Measurements from ENCODE around the gene EVC.

The EVC gene

GRCh38 chr4:5709207-5709575 lies 1.8 kb upstream of the EVC start:
- H3K27ac ChIP-seq: peak overlapping the region; percentile 13; the same call in 1 of the 2 replicates
- DNase-seq: peak; percentile 63
- TF ChIP-seq, protein P1, sequence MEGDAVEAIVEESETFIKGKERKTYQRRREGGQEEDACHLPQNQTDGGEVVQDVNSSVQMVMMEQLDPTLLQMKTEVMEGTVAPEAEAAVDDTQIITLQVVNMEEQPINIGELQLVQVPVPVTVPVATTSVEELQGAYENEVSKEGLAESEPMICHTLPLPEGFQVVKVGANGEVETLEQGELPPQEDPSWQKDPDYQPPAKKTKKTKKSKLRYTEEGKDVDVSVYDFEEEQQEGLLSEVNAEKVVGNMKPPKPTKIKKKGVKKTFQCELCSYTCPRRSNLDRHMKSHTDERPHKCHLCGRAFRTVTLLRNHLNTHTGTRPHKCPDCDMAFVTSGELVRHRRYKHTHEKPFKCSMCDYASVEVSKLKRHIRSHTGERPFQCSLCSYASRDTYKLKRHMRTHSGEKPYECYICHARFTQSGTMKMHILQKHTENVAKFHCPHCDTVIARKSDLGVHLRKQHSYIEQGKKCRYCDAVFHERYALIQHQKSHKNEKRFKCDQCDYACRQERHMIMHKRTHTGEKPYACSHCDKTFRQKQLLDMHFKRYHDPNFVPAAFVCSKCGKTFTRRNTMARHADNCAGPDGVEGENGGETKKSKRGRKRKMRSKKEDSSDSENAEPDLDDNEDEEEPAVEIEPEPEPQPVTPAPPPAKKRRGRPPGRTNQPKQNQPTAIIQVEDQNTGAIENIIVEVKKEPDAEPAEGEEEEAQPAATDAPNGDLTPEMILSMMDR (IDR thresholded peaks at IDR 0.05; ENCODE audit: low read depth, low read length): no peak

DNA sequence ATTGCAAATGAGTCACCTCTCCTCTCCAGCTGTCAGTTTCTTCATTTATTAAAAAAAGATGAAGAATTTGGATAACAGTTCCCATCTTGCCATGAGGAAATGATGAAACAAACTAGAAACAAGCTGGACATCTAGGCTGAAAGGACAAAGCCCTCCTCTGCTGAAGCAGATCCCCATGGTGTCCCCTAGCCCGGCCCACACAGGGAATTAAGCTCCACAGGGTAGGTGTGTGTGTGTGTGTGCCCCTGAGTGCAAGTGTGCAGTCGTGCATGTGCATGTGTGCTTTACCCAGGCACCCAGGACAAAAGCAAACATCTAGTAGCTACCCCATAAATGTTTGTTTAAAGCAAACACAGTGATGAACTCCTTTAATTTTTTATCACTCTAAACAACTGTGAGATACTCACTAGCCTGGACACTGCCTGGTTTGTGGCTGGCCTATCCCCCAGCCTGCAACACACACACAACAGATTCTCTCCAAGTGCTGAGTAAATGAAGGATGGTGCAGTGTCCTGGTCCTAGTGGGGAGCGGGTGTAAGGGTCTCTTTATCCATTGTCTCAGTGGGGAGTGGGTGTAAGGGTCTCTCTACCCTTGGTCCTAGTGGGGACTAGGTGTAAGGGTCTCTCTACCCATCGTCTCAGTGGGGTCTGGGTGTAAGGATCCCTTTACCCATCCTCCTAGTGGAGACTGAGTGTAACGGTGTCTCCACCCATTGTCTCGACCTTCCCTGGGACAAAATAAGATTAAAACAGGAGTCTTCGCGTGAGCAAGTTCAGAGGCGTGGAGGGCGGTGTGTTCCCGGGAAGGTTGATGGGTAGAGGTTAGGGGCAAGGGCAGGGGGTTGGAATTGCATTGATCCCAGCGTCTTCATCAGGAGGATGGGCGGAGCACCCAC lies 688 bp upstream of the EVC start:
- H3K27ac ChIP-seq: peak overlapping the region; percentile 79

More at GRCh38 chr4:5709207-5709575, 1.8 kb upstream of the EVC start:
- Histone ChIP-seq H3K4me3 (ENCODE audit: low read depth, low read length) (no peak overlapping the region), H3K36me3 (no peaks in the 10 kb centered on the region), H3K9me3 (ENCODE audit: severe bottlenecking) (no peaks in the 10 kb centered on the region), H3K27me3 (ENCODE audit: insufficient read depth, low read depth, severe bottlenecking) (no peaks in the 10 kb centered on the region)

GRCh38 chr4:5711479-5712184 lies 631 bp downstream of the EVC start:
- TF ChIP-seq, protein P1 (IDR thresholded peaks at IDR 0.05; ENCODE audit: low read depth, low read length): 0 out of 2 replicates have a peak, but pooled peaks have one; percentile 4
- no peaks in the 10 kb centered on the region for H3K9me3 ChIP-seq (ENCODE audit: severe bottlenecking)
- H3K27ac ChIP-seq: peak overlapping the region; percentile 63
- no peaks in the 10 kb centered on the region for H3K27me3 ChIP-seq (ENCODE audit: insufficient read depth, low read depth, severe bottlenecking)
- H3K36me3 ChIP-seq: no peaks in the 10 kb centered on the region; the same call in 1 of the 2 replicates
- peak; percentile 45 for DNase-seq
- H3K4me3 ChIP-seq (ENCODE audit: low read depth, low read length): peak overlapping the region; percentile 55

More for the DNA sequence above, 688 bp upstream of the EVC start:
- DNase-seq: peak; percentile 48
- Histone ChIP-seq H3K36me3 (no peaks in the 10 kb centered on the region; the same call in 1 of the 2 replicates), H3K27me3 (ENCODE audit: insufficient read depth, low read depth, severe bottlenecking) (no peaks in the 10 kb centered on the region), H3K9me3 (ENCODE audit: severe bottlenecking) (no peaks in the 10 kb centered on the region), H3K4me3 (ENCODE audit: low read depth, low read length) (peak overlapping the region; percentile 55)
- TF ChIP-seq, protein P1 (IDR thresholded peaks at IDR 0.05; ENCODE audit: low read depth, low read length): peak; percentile 62

DNA sequence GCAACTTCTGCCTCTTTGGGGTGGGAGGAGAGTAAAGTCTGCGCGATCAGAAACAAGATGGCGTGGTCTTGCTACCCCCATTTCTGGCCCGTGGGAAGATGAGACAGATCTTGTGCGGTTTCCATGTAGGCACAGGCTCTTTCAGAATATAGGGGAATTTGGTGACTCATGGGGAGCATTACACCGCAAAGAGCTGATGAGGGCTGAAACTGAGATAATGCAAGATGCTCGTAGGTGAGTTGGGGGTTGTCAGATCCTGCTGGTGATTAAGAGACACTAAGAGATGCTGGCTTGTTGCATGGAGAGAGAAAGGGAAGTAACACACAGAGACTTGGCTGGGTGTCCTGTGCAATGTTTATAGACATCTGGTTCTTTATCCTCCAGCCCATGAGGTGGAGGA lies 1.5 kb downstream of the EVC start:
- Histone ChIP-seq H3K36me3 (no peaks in the 10 kb centered on the region; the same call in 1 of the 2 replicates), H3K9me3 (ENCODE audit: severe bottlenecking) (no peaks in the 10 kb centered on the region), H3K27me3 (ENCODE audit: insufficient read depth, low read depth, severe bottlenecking) (no peaks in the 10 kb centered on the region), H3K4me3 (ENCODE audit: low read depth, low read length) (no peak overlapping the region), H3K27ac (no peak overlapping the region; the same call in 1 of the 2 replicates)
- TF ChIP-seq, protein P1 (IDR thresholded peaks at IDR 0.05; ENCODE audit: low read depth, low read length): no peak
- no peak for DNase-seq

GRCh38 chr4:5712931-5713330 lies 1.9 kb downstream of the EVC start:
- Histone ChIP-seq H3K4me3 (ENCODE audit: low read depth, low read length) (no peak overlapping the region), H3K27ac (no peak overlapping the region; the same call in 1 of the 2 replicates), H3K36me3 (peaks cover 3% of the 10 kb centered on the region), H3K9me3 (ENCODE audit: severe bottlenecking) (no peaks in the 10 kb centered on the region), H3K27me3 (ENCODE audit: insufficient read depth, low read depth, severe bottlenecking) (no peaks in the 10 kb centered on the region)
- peak; percentile 83 for DNase-seq
- TF ChIP-seq, protein P1 (IDR thresholded peaks at IDR 0.05; ENCODE audit: low read depth, low read length): no peak
